Measurements from ENCODE around the gene SYT9.
"Not testable (repeated sequence)": the region's sequence is repeated elsewhere in the genome, so short reads cannot be mapped to it uniquely, and the experiment has no call there.

Gene SYT9

DNA sequence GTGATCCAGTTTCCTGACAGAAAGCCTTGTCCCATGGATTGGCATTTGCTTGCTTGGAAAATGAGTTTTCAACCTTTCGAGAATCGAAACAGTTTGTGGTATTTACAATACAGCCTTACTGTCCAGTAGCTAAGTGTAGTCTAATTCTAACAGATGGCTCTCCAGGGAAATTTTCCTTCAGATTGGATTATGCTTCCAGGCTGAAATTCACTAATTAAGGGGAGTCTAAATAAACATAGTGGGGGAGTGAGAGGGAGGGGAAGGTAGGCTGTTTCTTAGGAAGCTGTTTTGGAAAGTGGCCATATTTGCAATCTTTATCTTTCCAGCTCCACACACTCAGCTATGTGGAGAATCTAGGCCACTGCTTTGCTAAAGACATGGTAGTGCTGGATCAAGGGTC, 81.3 kb downstream of the SYT9 start:
- TF ChIP-seq, protein P1, sequence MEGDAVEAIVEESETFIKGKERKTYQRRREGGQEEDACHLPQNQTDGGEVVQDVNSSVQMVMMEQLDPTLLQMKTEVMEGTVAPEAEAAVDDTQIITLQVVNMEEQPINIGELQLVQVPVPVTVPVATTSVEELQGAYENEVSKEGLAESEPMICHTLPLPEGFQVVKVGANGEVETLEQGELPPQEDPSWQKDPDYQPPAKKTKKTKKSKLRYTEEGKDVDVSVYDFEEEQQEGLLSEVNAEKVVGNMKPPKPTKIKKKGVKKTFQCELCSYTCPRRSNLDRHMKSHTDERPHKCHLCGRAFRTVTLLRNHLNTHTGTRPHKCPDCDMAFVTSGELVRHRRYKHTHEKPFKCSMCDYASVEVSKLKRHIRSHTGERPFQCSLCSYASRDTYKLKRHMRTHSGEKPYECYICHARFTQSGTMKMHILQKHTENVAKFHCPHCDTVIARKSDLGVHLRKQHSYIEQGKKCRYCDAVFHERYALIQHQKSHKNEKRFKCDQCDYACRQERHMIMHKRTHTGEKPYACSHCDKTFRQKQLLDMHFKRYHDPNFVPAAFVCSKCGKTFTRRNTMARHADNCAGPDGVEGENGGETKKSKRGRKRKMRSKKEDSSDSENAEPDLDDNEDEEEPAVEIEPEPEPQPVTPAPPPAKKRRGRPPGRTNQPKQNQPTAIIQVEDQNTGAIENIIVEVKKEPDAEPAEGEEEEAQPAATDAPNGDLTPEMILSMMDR (IDR thresholded peaks at IDR 0.05), result no peak
- H3K9me3 ChIP-seq, result no peaks in the 10 kb centered on the region
- H3K36me3 ChIP-seq, result no peaks in the 10 kb centered on the region
- H3K4me3 ChIP-seq (ENCODE audit: low read depth in 1 of 2, low read length in 1 of 2), result no peak overlapping the region
- no peak overlapping the region for H3K27ac ChIP-seq
- H3K27me3 ChIP-seq, result no peaks in the 10 kb centered on the region
- no peaks in the 10 kb centered on the region for H3K4me1 ChIP-seq (ENCODE audit: control insufficient read depth in 1 of 2, insufficient read depth in 1 of 2, low read depth in 1 of 2, low read length in 1 of 2)

DNA sequence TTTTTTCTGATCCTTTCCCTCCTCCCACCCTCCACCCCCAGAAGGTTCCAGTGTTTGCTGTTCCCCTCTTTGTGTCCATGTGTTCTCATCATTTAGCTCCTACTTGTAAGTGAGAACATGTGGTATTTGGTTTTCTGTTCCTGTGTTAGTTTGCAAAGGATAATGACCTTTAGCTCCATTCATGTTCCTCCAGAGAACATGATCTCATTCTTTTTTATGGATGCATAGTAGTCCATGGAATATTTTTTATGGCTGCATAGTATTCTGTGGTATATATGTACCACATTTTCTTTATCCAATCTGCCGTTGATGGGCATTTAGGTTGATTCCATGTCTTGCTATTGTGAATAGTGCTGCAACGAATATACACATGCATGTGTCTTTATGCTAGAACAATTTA, 83.7 kb downstream of the SYT9 start:
- H3K4me3 ChIP-seq (ENCODE audit: low read depth in 1 of 2, low read length in 1 of 2); H3K27ac ChIP-seq; H3K27me3 ChIP-seq; H3K4me1 ChIP-seq (ENCODE audit: control insufficient read depth in 1 of 2, insufficient read depth in 1 of 2, low read depth in 1 of 2, low read length in 1 of 2); H3K9me3 ChIP-seq; H3K36me3 ChIP-seq: not testable (repeated sequence)

DNA sequence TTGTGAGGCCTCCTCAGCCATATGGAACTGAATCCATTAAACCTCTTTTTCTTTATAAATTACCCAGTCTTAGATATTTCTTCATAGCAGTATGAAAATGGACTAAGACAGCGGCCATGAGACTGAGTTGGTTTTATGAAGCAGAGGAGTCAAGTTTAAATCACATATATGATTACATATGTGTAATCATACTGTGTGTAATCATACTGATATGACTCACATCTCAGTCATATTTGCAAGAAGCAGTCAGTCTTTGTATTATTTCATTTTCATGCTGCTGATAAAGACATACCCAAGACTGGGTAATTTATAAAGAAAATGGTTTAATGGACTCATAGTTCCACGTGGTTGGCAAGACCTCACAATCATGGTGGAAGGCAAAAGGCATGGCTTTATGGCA, 89.8 kb downstream of the SYT9 start:
- H3K4me3 ChIP-seq (ENCODE audit: low read depth in 1 of 2, low read length in 1 of 2), result no peak overlapping the region
- peaks cover 6% of the 10 kb centered on the region for H3K27me3 ChIP-seq
- no peaks in the 10 kb centered on the region for H3K4me1 ChIP-seq (ENCODE audit: control insufficient read depth in 1 of 2, insufficient read depth in 1 of 2, low read depth in 1 of 2, low read length in 1 of 2)
- TF ChIP-seq, protein P1 (IDR thresholded peaks at IDR 0.05), result no peak
- no peak overlapping the region for H3K27ac ChIP-seq
- H3K36me3 ChIP-seq, result no peaks in the 10 kb centered on the region
- H3K9me3 ChIP-seq, result no peaks in the 10 kb centered on the region

DNA sequence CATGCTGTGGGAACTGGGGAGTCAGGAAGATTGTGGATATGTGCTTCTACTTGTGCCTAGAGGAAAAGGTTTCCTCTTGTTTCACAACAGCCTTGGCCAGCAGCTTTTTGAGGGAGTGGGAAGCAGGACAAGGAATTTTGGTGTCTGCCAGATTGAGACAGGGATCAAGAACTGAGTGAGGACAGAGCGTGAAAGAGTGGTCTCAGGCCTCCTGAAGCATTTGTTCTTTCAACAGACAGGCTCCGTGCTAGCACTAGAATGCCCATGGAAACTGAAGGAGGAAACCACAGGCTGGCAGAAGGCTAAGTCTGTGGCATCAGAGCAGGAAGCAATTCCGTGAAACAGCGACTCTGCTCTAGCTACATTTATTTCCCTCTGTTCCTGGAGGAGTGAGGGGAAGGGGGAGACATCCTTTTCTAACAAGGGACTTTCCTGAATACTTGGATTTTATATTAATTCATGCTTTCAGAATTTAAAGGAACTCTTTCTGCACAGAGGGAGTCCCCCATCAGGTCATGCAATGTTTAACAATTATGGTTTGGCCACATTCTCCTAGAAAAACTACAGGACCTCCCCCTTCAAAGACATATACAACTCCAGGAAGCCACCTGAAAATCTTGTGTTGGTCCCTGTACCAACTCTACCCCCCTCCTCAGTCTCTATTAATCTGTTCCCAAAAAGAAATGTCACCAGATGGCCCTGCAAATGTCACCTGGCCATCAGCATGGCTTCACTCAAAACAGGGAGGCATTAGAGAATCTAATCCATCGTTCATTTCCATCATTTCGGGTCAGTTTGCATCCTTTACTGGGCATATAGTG, 96.1 kb downstream of the SYT9 start:
- Histone ChIP-seq H3K4me1 (ENCODE audit: control insufficient read depth in 1 of 2, insufficient read depth in 1 of 2, low read depth in 1 of 2, low read length in 1 of 2) (no peaks in the 10 kb centered on the region), H3K27ac (no peak overlapping the region), H3K4me3 (ENCODE audit: low read depth in 1 of 2, low read length in 1 of 2) (no peak overlapping the region), H3K27me3 (peaks cover 23% of the 10 kb centered on the region), H3K36me3 (no peaks in the 10 kb centered on the region), H3K9me3 (no peaks in the 10 kb centered on the region)
- TF ChIP-seq, protein P1 (IDR thresholded peaks at IDR 0.05), result no peak

DNA sequence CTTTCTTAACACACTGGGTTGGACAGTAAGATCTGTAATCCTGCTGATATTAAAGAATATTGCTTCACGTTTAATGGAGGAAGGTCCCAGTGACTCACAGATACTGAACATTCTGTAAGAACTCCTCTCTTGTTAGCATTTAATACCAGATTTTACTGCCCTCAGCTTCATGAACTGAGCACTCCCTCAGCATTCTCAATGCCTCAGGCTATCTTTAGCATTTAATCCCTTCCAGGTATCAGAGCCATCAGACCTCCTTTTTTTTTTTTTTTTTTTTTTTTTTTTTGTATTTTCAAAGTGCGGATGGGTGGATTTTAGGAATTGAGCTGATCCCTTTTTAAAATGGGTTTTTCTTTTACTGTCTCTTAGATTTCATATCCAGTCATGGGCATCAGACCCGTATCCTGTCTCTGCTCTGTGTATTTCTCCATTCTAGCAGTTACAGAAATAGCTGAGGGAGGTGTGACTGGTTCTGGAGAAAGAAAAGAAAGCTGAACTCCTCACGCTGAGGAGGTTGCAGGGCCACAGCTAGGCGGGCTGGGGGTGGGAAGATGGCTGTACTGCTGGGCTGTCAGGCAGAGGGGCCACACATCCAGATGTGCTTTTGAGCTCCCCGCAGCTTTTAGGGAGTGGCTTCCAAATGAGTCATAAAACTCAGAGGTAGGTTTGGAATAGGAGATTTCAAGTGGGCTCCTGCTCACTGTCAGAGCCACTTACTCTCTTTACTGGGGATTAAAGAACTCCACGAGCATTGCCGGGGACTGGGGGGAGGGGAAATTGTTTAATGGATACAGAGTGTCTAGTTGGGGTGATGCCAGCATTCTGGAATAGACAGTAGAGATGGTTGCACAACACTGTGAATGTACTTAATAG, 97.0 kb downstream of the SYT9 start:
- no peaks in the 10 kb centered on the region for H3K9me3 ChIP-seq
- H3K27me3 ChIP-seq, result peaks cover 23% of the 10 kb centered on the region
- TF ChIP-seq, protein P1 (IDR thresholded peaks at IDR 0.05), result no peak
- no peaks in the 10 kb centered on the region for H3K36me3 ChIP-seq
- no peaks in the 10 kb centered on the region for H3K4me1 ChIP-seq (ENCODE audit: control insufficient read depth in 1 of 2, insufficient read depth in 1 of 2, low read depth in 1 of 2, low read length in 1 of 2)
- H3K4me3 ChIP-seq (ENCODE audit: low read depth in 1 of 2, low read length in 1 of 2), result no peak overlapping the region
- H3K27ac ChIP-seq, result no peak overlapping the region

DNA sequence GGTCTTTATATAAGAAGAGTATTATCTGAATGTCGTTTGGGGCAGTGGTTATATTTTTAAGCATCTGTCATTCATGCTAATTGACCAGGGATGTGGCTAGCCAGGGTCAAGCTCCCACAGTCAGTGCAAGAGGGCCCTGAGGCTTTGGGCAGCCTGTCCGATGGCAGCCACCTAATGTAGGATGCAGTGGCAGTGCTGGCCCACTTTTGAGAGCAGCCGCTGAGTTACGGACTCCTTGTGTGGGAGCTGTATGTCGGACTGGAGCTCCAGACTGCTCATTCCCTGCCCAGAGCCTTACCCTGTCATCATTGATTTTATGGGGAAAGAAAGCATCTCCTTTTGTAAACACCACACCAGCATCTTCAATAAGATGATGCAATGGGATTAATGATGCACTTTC, 99.5 kb downstream of the SYT9 start:
- TF ChIP-seq, protein P1 (IDR thresholded peaks at IDR 0.05), result no peak
- H3K4me3 ChIP-seq (ENCODE audit: low read depth in 1 of 2, low read length in 1 of 2), result no peak overlapping the region
- no peaks in the 10 kb centered on the region for H3K9me3 ChIP-seq

More for the DNA sequence above, 99.5 kb downstream of the SYT9 start:
- no peak overlapping the region for H3K27ac ChIP-seq
- no peaks in the 10 kb centered on the region for H3K4me1 ChIP-seq (ENCODE audit: control insufficient read depth in 1 of 2, insufficient read depth in 1 of 2, low read depth in 1 of 2, low read length in 1 of 2)
- no peaks in the 10 kb centered on the region for H3K36me3 ChIP-seq
- peaks cover 21% of the 10 kb centered on the region for H3K27me3 ChIP-seq
